Measurements from ENCODE around the gene VAC14.

The VAC14 gene

DNA sequence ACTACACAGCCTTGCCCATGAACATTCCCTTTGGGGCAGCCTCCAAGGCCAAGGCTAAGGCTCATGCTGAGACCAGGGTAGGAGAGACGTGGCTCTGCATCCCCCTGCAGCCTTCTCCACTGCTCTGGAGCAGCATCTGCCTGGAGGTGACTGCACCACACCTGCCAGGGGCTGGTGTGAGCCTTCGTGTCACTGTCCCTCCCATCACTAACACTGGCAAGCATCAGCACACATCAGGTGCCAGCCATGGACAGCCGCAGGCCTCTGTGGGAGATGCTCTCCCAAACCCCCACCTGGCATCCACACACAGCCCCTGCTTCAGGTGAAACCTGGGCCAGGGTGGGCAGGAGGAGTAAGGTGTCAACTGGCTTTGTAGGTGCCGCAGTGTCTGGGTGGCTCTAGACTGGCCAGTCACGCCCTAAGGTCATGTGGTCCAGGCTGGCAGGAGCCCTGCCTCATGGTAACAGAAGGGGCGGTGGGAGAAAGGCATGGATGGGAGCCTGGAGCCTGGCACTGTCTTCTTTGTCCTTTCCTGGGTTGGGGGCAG lies 97.0 kb downstream of the VAC14 start:
- no peak overlapping the region for H2AFZ ChIP-seq (ENCODE audit: low read length)
- no peaks in the 10 kb centered on the region for H3K9me2 ChIP-seq (ENCODE audit: low read depth, low read length)
- H3K4me2 ChIP-seq (ENCODE audit: low read length): no peak overlapping the region
- no peaks in the 10 kb centered on the region for H3K79me2 ChIP-seq (ENCODE audit: insufficient read depth, low read length)
- no peaks in the 10 kb centered on the region for H3K27me3 ChIP-seq (ENCODE audit: insufficient read depth, low read length)
- no peaks in the 10 kb centered on the region for H3K9me3 ChIP-seq (ENCODE audit: low read length)
- H4K20me1 ChIP-seq (ENCODE audit: insufficient read depth, low read length): no peaks in the 10 kb centered on the region
- no peaks in the 10 kb centered on the region for H3K36me3 ChIP-seq (ENCODE audit: insufficient read depth, low read length)
- no peaks in the 10 kb centered on the region for H3K4me1 ChIP-seq (ENCODE audit: insufficient read depth, low read length, severe bottlenecking)
- H3K9ac ChIP-seq (ENCODE audit: low read length): no peak overlapping the region
- H3K27ac ChIP-seq (ENCODE audit: low read depth, low read length, poor library complexity, severe bottlenecking): no peak overlapping the region
- no peaks in the 10 kb centered on the region for H3F3A ChIP-seq (ENCODE audit: insufficient read depth, low read length)
- TF ChIP-seq, protein P1, sequence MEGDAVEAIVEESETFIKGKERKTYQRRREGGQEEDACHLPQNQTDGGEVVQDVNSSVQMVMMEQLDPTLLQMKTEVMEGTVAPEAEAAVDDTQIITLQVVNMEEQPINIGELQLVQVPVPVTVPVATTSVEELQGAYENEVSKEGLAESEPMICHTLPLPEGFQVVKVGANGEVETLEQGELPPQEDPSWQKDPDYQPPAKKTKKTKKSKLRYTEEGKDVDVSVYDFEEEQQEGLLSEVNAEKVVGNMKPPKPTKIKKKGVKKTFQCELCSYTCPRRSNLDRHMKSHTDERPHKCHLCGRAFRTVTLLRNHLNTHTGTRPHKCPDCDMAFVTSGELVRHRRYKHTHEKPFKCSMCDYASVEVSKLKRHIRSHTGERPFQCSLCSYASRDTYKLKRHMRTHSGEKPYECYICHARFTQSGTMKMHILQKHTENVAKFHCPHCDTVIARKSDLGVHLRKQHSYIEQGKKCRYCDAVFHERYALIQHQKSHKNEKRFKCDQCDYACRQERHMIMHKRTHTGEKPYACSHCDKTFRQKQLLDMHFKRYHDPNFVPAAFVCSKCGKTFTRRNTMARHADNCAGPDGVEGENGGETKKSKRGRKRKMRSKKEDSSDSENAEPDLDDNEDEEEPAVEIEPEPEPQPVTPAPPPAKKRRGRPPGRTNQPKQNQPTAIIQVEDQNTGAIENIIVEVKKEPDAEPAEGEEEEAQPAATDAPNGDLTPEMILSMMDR (IDR thresholded peaks at IDR 0.05; ENCODE audit: low read length): no peak
- TF ChIP-seq EZH2 (IDR thresholded peaks at IDR 0.05; ENCODE audit: borderline replicate concordance, low read length): no peak
- no peak overlapping the region for H3K4me3 ChIP-seq (ENCODE audit: low read depth, low read length, poor library complexity, severe bottlenecking)

DNA sequence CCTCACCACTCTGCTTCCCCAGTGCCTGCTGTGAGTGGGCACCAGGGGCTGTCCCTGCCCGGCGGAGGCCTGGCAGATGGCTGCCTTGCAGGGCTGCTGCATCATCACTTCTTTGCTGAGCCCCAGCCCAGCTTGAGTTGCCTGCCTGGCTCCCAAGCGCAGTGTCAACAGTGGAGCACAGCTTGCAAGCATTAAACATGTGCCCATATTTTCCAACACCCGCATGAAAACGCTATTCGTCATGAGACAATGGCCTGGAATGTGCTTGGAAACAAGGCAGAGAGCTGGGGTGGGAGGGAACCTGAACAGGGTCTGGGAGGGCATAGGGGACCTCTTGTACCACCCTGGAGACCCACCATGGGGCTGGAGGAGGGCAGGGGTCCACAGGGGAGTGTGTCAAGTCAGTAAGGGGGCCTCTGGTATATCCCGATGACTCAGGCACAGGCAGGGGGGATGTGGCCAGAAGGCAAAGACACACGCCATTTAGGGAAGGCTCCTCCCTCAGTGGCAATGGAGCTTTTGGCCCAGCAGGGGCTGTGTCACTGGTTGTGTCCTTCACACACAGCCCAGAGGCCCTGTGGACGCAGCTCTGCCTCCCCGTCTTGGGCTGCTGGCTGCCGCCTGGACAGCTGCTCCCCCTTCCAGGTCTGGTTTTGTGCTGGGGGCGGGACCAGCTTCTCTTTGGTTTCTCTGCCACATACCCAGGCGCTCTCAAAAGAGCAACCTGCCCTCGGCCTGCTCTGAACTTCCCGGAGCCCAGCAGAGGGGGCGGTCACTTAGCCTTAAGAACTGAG lies 97.7 kb downstream of the VAC14 start:
- H3K27ac ChIP-seq (ENCODE audit: low read depth, low read length, poor library complexity, severe bottlenecking): no peak overlapping the region
- no peak overlapping the region for H3K9ac ChIP-seq (ENCODE audit: low read length)

DNA sequence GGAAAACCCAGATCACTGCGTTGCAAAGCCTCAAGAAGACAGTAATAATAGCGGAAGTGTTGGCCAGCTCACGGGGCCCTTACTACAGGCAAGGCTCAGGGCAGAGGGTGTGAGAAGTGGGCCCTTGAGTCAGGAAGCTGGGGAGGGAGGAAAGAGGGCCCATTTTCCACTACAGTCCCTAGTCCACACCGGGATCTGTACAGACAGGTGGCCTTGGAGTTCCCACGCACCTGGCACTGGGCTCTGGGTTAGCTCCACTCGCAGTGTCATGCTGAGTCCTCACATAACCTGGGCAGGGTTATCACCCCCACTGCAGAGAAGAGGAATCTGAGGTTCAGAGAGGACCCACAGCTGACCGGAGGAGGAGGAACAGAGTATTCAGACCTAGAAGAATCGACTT lies 98.3 kb downstream of the VAC14 start:
- no peaks in the 10 kb centered on the region; the same call in 1 of the 2 replicates for H3K36me3 ChIP-seq (ENCODE audit: insufficient read depth, low read length)
- no peaks in the 10 kb centered on the region for H4K20me1 ChIP-seq (ENCODE audit: insufficient read depth, low read length)
- no peaks in the 10 kb centered on the region for H3K9me2 ChIP-seq (ENCODE audit: low read depth, low read length)
- H2AFZ ChIP-seq (ENCODE audit: low read length): no peak overlapping the region
- H3K4me2 ChIP-seq (ENCODE audit: low read length): no peak overlapping the region
- H3K27me3 ChIP-seq (ENCODE audit: insufficient read depth, low read length): no peaks in the 10 kb centered on the region
- H3K79me2 ChIP-seq (ENCODE audit: insufficient read depth, low read length): no peaks in the 10 kb centered on the region
- H3K9me3 ChIP-seq (ENCODE audit: low read length): no peaks in the 10 kb centered on the region
- H3F3A ChIP-seq (ENCODE audit: insufficient read depth, low read length): no peaks in the 10 kb centered on the region
- no peak overlapping the region for H3K9ac ChIP-seq (ENCODE audit: low read length)
- no peak overlapping the region for H3K4me3 ChIP-seq (ENCODE audit: low read depth, low read length, poor library complexity, severe bottlenecking)
- TF ChIP-seq, protein P1 (IDR thresholded peaks at IDR 0.05; ENCODE audit: low read length): no peak
- H3K4me1 ChIP-seq (ENCODE audit: insufficient read depth, low read length, severe bottlenecking): no peaks in the 10 kb centered on the region
- no peak overlapping the region for H3K27ac ChIP-seq (ENCODE audit: low read depth, low read length, poor library complexity, severe bottlenecking)

More for the DNA sequence above, 97.7 kb downstream of the VAC14 start:
- Histone ChIP-seq H3K9me2 (ENCODE audit: low read depth, low read length) (no peaks in the 10 kb centered on the region), H3F3A (ENCODE audit: insufficient read depth, low read length) (no peaks in the 10 kb centered on the region), H3K9me3 (ENCODE audit: low read length) (no peaks in the 10 kb centered on the region), H4K20me1 (ENCODE audit: insufficient read depth, low read length) (no peaks in the 10 kb centered on the region), H3K4me3 (ENCODE audit: low read depth, low read length, poor library complexity, severe bottlenecking) (no peak overlapping the region), H3K27me3 (ENCODE audit: insufficient read depth, low read length) (no peaks in the 10 kb centered on the region), H2AFZ (ENCODE audit: low read length) (no peak overlapping the region), H3K36me3 (ENCODE audit: insufficient read depth, low read length) (no peaks in the 10 kb centered on the region; the same call in 1 of the 2 replicates), H3K4me1 (ENCODE audit: insufficient read depth, low read length, severe bottlenecking) (no peaks in the 10 kb centered on the region), H3K79me2 (ENCODE audit: insufficient read depth, low read length) (no peaks in the 10 kb centered on the region), H3K4me2 (ENCODE audit: low read length) (no peak overlapping the region)
- TF ChIP-seq, protein P1 (IDR thresholded peaks at IDR 0.05; ENCODE audit: low read length): no peak
- no peak for TF ChIP-seq EZH2 (IDR thresholded peaks at IDR 0.05; ENCODE audit: borderline replicate concordance, low read length)

Data from OCI-LY1 (cell line).